Gastrocnemius medialis (tissue), 4 donors: ENCODE measurements around the gene MED13L.

Experiments
- POLR2A ChIP-seq, 2 donors: fragments of 450-650 bp; IDR thresholded peaks; one replicate each; pipeline ENCODE4 v1.6.1; 2017; ENCODE audit warnings: antibody characterized with exemption in 2 of 2, mild to moderate bottlenecking in 2 of 2, moderate library complexity in 2 of 2
- TF ChIP-seq, protein P1 (sequence below), 5 experiments: fragments of 450-650 bp in 3 of 5; fragments of 200-600 bp in 2 of 5; sonication (generic) in 2 of 5; IDR thresholded peaks in 4 of 5; conservative IDR thresholded peaks in 1 of 5; 1 replicate in 4 of 5; 2 replicates in 1 of 5; pipeline ENCODE4 v1.5.1; 2016 to 2019; ENCODE audit warnings: antibody characterized with exemption in 5 of 5, mild to moderate bottlenecking in 3 of 5, moderate library complexity in 3 of 5

DNA sequence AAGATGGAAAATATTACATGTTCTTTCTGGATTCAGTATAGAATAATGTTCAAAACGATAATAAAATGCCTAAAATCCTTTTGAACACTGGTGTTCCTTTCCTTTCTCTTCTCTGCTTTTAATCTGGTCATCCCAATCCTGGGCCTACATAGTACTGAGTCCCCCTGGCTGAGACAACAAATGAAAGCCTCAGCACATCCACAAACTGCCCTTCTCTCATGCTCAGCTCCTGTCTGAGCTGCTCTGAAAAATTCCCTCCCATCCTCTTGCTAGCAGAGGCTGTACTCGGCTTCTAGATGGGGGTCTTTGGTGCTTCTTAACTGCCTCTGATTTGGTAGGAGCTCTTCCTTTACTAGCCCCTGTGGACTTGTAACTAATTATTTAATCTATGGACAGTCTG, 232.3 kb downstream of the MED13L start:
- TF ChIP-seq, protein P1, sequence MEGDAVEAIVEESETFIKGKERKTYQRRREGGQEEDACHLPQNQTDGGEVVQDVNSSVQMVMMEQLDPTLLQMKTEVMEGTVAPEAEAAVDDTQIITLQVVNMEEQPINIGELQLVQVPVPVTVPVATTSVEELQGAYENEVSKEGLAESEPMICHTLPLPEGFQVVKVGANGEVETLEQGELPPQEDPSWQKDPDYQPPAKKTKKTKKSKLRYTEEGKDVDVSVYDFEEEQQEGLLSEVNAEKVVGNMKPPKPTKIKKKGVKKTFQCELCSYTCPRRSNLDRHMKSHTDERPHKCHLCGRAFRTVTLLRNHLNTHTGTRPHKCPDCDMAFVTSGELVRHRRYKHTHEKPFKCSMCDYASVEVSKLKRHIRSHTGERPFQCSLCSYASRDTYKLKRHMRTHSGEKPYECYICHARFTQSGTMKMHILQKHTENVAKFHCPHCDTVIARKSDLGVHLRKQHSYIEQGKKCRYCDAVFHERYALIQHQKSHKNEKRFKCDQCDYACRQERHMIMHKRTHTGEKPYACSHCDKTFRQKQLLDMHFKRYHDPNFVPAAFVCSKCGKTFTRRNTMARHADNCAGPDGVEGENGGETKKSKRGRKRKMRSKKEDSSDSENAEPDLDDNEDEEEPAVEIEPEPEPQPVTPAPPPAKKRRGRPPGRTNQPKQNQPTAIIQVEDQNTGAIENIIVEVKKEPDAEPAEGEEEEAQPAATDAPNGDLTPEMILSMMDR (IDR thresholded peaks at IDR 0.05 in 4 of 5, conservative IDR thresholded peaks at IDR 0.05 in 1 of 5), result no peak
- TF ChIP-seq POLR2A (IDR thresholded peaks at IDR 0.05), result no peak
